Lung (tissue), 12 donors: ENCODE data around the gene NR3C1. TPM values are rescaled to one million over a fixed set of nuclear protein-coding genes. Genes with fewer than 3 reads are reported as not detected.

ENCODE experiments used
- ATAC-seq: fragments of 200-7000 bp; cut with Tn5 transposase; one replicate; pipeline ENCODE4 v1.9.1; 2020; ENCODE audit warnings: moderate number of reproducible peaks; ENCODE audit not compliant: insufficient read depth, low FRiP score
- DNase-seq, 3 donors: peaks; one replicate each; pipeline ENCODE4 v3.0.0-alpha.2; 2013 to 2017
- H3K27ac ChIP-seq, 2 donors: one replicate each; pipeline ENCODE4 v1.5.1; 2013; ENCODE audit warnings: mild to moderate bottlenecking in 2 of 2, moderate library complexity in 2 of 2, control low read depth in 1 of 2, inconsistent platforms in 1 of 2, low read depth in 1 of 2, low read length in 1 of 2
- H3K27me3 ChIP-seq, 3 donors: one replicate each; pipeline ENCODE4 v1.5.1; 2013; ENCODE audit warnings: low read length in 2 of 3; ENCODE audit not compliant: control insufficient read depth in 3 of 3, insufficient read depth in 3 of 3
- H3K36me3 ChIP-seq, 4 donors: one replicate each; pipeline ENCODE4 v1.5.1; 2013; ENCODE audit warnings: low read length in 4 of 4, mild to moderate bottlenecking in 1 of 4, moderate library complexity in 1 of 4; ENCODE audit not compliant: control insufficient read depth in 4 of 4, insufficient read depth in 4 of 4
- H3K4me1 ChIP-seq, 5 donors: one replicate each; pipeline ENCODE4 v1.5.1; 2013; ENCODE audit warnings: low read length in 5 of 5, mild to moderate bottlenecking in 2 of 5, moderate library complexity in 1 of 5; ENCODE audit not compliant: control insufficient read depth in 5 of 5, insufficient read depth in 5 of 5
- H3K4me3 ChIP-seq: one replicate; pipeline ENCODE4 v1.5.1; 2013; ENCODE audit warnings: mild to moderate bottlenecking, control low read depth, moderate library complexity
- H3K9ac ChIP-seq, 2 donors: one replicate each; pipeline ENCODE4 v1.5.1; 2013; ENCODE audit warnings: low read length in 2 of 2, control low read depth in 1 of 2; ENCODE audit not compliant: insufficient read depth in 1 of 2
- H3K9me3 ChIP-seq, 4 donors: one replicate each; pipeline ENCODE4 v1.5.1; 2013; ENCODE audit warnings: low read length in 3 of 4, mild to moderate bottlenecking in 1 of 4, moderate library complexity in 1 of 4; ENCODE audit not compliant: control insufficient read depth in 4 of 4, insufficient read depth in 3 of 4
- CTCF ChIP-seq: IDR thresholded peaks from 2 replicates; pipeline ENCODE4 v1.5.1; 2012; ENCODE audit warnings: mild to moderate bottlenecking; ENCODE audit errors: control extremely low read depth, extremely low read depth
- WGBS, 2 donors: extraction: QIAGEN DNeasy Blood & Tissue Kit; methylation state at CpG; one replicate each; pipeline ENCODE4 v1.1.7; 2013; 5-methylcytosine and 5-hydroxymethylcytosine counted together
- polyA plus RNA-seq, 2 donors: library from polyadenylated mRNA; stranded (reverse); fragments of 200-250 nt; gene quantifications; one replicate each; pipeline ENCODE4 v1.2.1, GENCODE V29; 2013
- total RNA-seq, 2 donors: library from RNA; depleted of rRNA in 1 of 2; stranded (reverse); fragments of >200 nt in 1 of 2; gene quantifications; one replicate each; pipeline ENCODE4 v1.2.1, GENCODE V29; 2014 to 2021
- donor health status: control.
- donor health status: control.
- donor health status: Bipolar disorder and iron deficiency.
- donor health status: healthy.
- donor health status: DM: yes; HTN: yes; CAD: no.

Gene NR3C1
- total and polyA plus RNA-seq, 4 donors = 21.6 to 103 (median 48.2) TPM

GRCh38 chr5:143309661-143310431, 93.6 kb downstream of the NR3C1 start:
- H3K9ac ChIP-seq = no peak overlapping the region
- H3K27me3 ChIP-seq = no peaks in the 10 kb centered on the region
- peaks cover 8 to 36% (median 31%) of the 10 kb centered on the region in 4 donors for H3K36me3 ChIP-seq
- DNase-seq = peak in 2 of 3 donors; percentile 42 to 55
- TF ChIP-seq CTCF = no peak
- H3K4me3 ChIP-seq = no peak overlapping the region
- H3K27ac ChIP-seq = no peak overlapping the region
- no peak for ATAC-seq
- 89 to 91% methylated on average over 7 of the region's 7 CpGs for WGBS, 2 donors
- H3K9me3 ChIP-seq = peaks cover 0 to 3% (median 0%) of the 10 kb centered on the region in 4 donors
- H3K4me1 ChIP-seq = peaks cover 0 to 22% (median 13%) of the 10 kb centered on the region in 5 donors

- TF ChIP-seq CTCF = no peak
- Histone ChIP-seq H3K27ac (no peak overlapping the region), H3K9ac (no peak overlapping the region), H3K4me3 (no peak overlapping the region), H3K4me1 (peaks cover 0 to 16% (median 9%) of the 10 kb centered on the region in 5 donors), H3K36me3 (peaks cover 9 to 41% (median 31%) of the 10 kb centered on the region in 4 donors), H3K9me3 (peaks cover 0 to 3% (median 0%) of the 10 kb centered on the region in 4 donors), H3K27me3 (no peaks in the 10 kb centered on the region)
- ATAC-seq (no peak), DNase-seq (peak in 1 of 3 donors; percentile 26)
- WGBS, 2 donors = 88 to 94% methylated on average over 2 of the region's 2 CpGs
These were observed 94.8 kb downstream of the NR3C1 start for GRCh38 chr5:143308731-143309130.

- DNase-seq (no peak), ATAC-seq (no peak)
- H3K4me3 ChIP-seq = no peak overlapping the region
- H3K36me3 ChIP-seq = peaks cover 4 to 26% (median 22%) of the 10 kb centered on the region in 4 donors
- no peak overlapping the region for H3K27ac ChIP-seq
- H3K4me1 ChIP-seq = peaks cover 0 to 9% (median 7%) of the 10 kb centered on the region in 5 donors
- no peaks in the 10 kb centered on the region for H3K27me3 ChIP-seq
- TF ChIP-seq CTCF = no peak
- H3K9ac ChIP-seq = no peak overlapping the region
- peaks cover 0 to 3% (median 0%) of the 10 kb centered on the region in 4 donors for H3K9me3 ChIP-seq
- WGBS, 2 donors = 61 to 78% methylated on average over 2 of the region's 2 CpGs
These were observed 97.4 kb downstream of the NR3C1 start for GRCh38 chr5:143306040-143306439.
